Activated naive CD8-positive, alpha-beta T cell treated with anti-CD3 and anti-CD28 coated beads for 36 hours (primary cell): ENCODE results near the gene TFF3. TPM values are rescaled to one million over a fixed set of nuclear protein-coding genes. Genes with fewer than 3 reads are reported as not detected.

Experiments used
- DNase-seq: peaks from one replicate; pipeline ENCODE4 v3.0.0; 2021
- H3K27ac Mint-ChIP-seq: one replicate; pipeline ENCODE4 v1.8.0; 2022; ENCODE audit warnings: mild to moderate bottlenecking, moderate library complexity, mixed read lengths
- H3K27me3 Mint-ChIP-seq: one replicate; pipeline ENCODE4 v1.8.0; 2022; ENCODE audit warnings: mild to moderate bottlenecking, mixed read lengths
- H3K36me3 Mint-ChIP-seq: one replicate; pipeline ENCODE4 v1.8.0; 2021; ENCODE audit warnings: mild to moderate bottlenecking, mixed read lengths
- H3K4me1 Mint-ChIP-seq: one replicate; pipeline ENCODE4 v1.8.0; 2021; ENCODE audit warnings: mixed read lengths
- H3K4me3 Mint-ChIP-seq: one replicate; pipeline ENCODE4 v1.8.0; 2022; ENCODE audit warnings: mild to moderate bottlenecking, moderate library complexity, mixed read lengths
- H3K9me3 Mint-ChIP-seq: one replicate; pipeline ENCODE4 v1.8.0; 2022; ENCODE audit warnings: mixed read lengths
- total RNA-seq, 2 experiments: library from RNA; stranded (reverse); gene quantifications; one replicate each; pipeline ENCODE4 v1.2.3, GENCODE V29; 2021

The TFF3 gene, protein sequence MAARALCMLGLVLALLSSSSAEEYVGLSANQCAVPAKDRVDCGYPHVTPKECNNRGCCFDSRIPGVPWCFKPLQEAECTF
- total RNA-seq = not detected

DNA sequence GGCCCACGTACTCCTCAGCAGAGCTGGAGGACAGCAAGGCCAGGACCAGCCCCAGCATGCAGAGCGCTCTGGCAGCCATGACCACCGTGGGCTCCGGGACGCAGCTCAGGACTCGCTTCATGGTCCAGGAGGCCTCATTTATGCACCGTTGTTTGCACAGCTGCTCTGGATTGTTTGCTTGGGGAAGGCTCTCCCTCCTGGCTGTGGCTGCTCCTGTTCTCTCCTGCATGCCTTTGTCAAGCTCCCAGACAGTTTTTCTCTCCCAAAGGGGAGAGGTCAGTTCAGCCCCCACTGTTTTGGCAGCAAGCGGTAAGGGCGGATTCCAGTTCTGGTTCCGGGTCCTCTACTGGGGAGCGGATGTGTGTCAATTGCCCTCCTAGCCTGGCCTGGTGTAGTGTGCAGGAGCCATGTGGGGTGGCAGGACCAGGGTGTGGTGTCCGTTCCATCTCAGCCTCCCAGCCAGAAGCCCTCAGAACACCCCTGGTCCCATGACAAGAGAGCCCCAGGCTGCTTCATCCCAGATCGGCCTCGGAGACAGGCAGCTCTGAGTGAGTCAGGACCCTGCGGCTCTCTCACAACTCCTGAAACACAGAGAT is at the start of gene TFF3:
TFF3 (minus strand) TSS at position 114 of the 596 bp plus-strand sequence; CDS start at position 79, 35 bp downstream.
- Mint-ChIP-seq H3K4me3 (no peak within 1 kb of the TSS), H3K4me1 (peaks cover 5% of the 10 kb centered on the region), H3K36me3 (no peaks in the 10 kb centered on the region), H3K27ac (no peak within 1 kb of the TSS), H3K27me3 (no peaks in the 10 kb centered on the region), H3K9me3 (no peaks in the 10 kb centered on the region)
- DNase-seq = no peak

- peaks cover 2% of the 10 kb centered on the region for H3K9me3 Mint-ChIP-seq
- H3K27ac Mint-ChIP-seq = no peak overlapping the region
- H3K27me3 Mint-ChIP-seq = no peaks in the 10 kb centered on the region
- H3K4me3 Mint-ChIP-seq = no peak overlapping the region
- no peak for DNase-seq
- peaks cover 15% of the 10 kb centered on the region for H3K4me1 Mint-ChIP-seq
- peaks cover 4% of the 10 kb centered on the region for H3K36me3 Mint-ChIP-seq
These were observed 49.2 kb upstream of the TFF3 start for GRCh38 chr21:42364304-42364865.

DNA sequence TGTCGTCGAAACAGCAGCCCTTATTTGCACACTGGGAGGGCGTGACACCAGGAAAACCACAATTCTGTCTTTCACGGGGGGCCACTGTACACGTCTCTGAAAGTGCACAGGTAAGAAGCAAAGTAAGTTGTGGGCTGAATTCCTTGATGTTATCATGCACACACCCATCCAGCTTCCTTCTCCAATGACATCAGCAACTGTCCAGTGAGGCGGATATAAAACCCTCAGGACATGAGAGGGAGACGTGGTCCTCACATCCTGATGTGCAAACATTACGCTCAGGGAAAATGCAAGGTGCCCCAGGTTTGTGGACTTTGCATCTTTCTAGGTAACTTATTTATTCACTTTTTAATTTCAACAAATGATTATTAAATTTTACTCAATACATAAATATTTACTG is 48.1 kb upstream of the TFF3 start:
- Mint-ChIP-seq H3K4me3 (no peak overlapping the region), H3K36me3 (no peaks in the 10 kb centered on the region), H3K27me3 (no peaks in the 10 kb centered on the region), H3K9me3 (peaks cover 2% of the 10 kb centered on the region), H3K4me1 (peaks cover 15% of the 10 kb centered on the region), H3K27ac (no peak overlapping the region)
- DNase-seq = no peak

DNA sequence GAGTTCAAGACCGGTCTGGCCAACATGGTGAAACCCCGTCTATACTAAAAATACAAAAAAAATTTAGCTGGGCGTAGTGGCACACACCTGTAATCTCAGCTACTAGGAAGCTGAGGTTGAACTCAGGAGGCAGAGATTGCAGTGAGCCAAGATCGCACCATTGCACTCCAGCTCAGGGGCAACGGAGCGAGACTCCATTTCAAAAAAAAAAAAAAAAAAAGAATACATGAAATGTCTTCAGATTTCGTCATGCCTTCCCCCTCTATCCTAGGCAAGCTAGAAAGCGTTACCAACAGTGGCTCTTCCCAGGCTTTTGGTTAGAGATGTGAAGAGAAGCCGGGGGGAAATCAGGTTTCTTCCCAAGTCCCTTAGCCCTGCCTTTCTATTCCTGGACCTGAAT is 47.5 kb upstream of the TFF3 start:
- Mint-ChIP-seq H3K4me1 (peaks cover 13% of the 10 kb centered on the region), H3K27me3 (no peaks in the 10 kb centered on the region), H3K9me3 (peaks cover 2% of the 10 kb centered on the region), H3K36me3 (no peaks in the 10 kb centered on the region), H3K4me3 (no peak overlapping the region), H3K27ac (no peak overlapping the region)
- no peak for DNase-seq

- Mint-ChIP-seq H3K4me1 (peaks cover 13% of the 10 kb centered on the region), H3K9me3 (peaks cover 3% of the 10 kb centered on the region), H3K27ac (no peak overlapping the region), H3K4me3 (no peak overlapping the region), H3K36me3 (no peaks in the 10 kb centered on the region), H3K27me3 (no peaks in the 10 kb centered on the region)
- no peak for DNase-seq
These were observed 47.0 kb upstream of the TFF3 start for GRCh38 chr21:42362198-42362597.

- no peak for DNase-seq
These were observed 46.1 kb upstream of the TFF3 start for GRCh38 chr21:42361286-42361685.

DNA sequence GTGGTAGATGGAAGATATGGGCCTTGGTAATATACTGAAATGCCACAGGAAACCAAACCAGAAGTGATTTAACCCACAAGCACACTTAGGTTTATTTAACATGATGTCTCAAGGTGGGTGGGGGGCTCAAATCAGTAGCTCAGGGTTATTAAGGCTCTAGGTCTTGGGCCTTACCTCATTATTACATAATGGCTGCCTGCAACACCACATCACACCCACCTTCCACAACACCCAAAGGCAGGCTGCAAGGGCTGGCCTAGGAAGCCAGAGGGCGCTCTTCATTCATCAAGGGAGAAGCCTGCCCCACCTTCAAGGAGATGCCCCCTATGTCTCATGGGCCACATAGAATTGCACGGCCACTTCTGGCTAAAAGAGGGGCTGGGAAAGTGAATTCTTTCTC is 45.1 kb upstream of the TFF3 start:
- Mint-ChIP-seq H3K27me3 (no peaks in the 10 kb centered on the region), H3K4me3 (no peak overlapping the region), H3K4me1 (peaks cover 13% of the 10 kb centered on the region), H3K9me3 (peaks cover 8% of the 10 kb centered on the region), H3K27ac (no peak overlapping the region), H3K36me3 (no peaks in the 10 kb centered on the region)
- DNase-seq = peak; percentile 36

More at GRCh38 chr21:42361286-42361685, 46.1 kb upstream of the TFF3 start:
- H3K4me1 Mint-ChIP-seq = peaks cover 13% of the 10 kb centered on the region
- H3K27me3 Mint-ChIP-seq = no peaks in the 10 kb centered on the region
- peaks cover 3% of the 10 kb centered on the region for H3K9me3 Mint-ChIP-seq
- no peaks in the 10 kb centered on the region for H3K36me3 Mint-ChIP-seq
- H3K4me3 Mint-ChIP-seq = no peak overlapping the region
- H3K27ac Mint-ChIP-seq = no peak overlapping the region

GRCh38 chr21:42358937-42359336 is 43.7 kb upstream of the TFF3 start:
- Mint-ChIP-seq H3K36me3 (peaks cover 3% of the 10 kb centered on the region), H3K4me3 (no peak overlapping the region), H3K9me3 (peaks cover 15% of the 10 kb centered on the region), H3K4me1 (peaks cover 12% of the 10 kb centered on the region), H3K27ac (no peak overlapping the region), H3K27me3 (no peaks in the 10 kb centered on the region)
- DNase-seq = no peak

DNA sequence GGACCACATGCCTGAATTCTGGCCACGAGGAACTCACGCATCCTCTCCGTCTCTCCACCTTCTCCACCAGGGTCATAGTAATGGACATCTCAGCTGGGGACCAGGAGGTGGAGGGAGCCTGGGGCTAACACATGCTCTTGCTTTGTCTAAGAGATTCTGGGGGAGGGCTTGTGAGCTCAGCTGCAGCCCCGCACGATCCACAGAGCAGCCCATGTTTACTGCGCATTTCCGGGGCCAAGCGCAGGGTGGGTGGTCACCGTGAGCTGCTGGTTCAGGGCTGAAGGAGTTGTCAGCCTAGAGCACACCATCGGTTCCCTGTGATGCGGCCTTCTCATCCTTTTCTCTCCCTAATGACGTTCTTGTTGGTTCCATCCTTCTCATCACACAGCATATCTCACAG is 43.1 kb upstream of the TFF3 start:
- H3K4me1 Mint-ChIP-seq = peaks cover 9% of the 10 kb centered on the region
- H3K9me3 Mint-ChIP-seq = peaks cover 15% of the 10 kb centered on the region
- H3K27me3 Mint-ChIP-seq = no peaks in the 10 kb centered on the region
- H3K36me3 Mint-ChIP-seq = peaks cover 3% of the 10 kb centered on the region
- no peak overlapping the region for H3K4me3 Mint-ChIP-seq
- H3K27ac Mint-ChIP-seq = no peak overlapping the region
- DNase-seq = no peak

DNA sequence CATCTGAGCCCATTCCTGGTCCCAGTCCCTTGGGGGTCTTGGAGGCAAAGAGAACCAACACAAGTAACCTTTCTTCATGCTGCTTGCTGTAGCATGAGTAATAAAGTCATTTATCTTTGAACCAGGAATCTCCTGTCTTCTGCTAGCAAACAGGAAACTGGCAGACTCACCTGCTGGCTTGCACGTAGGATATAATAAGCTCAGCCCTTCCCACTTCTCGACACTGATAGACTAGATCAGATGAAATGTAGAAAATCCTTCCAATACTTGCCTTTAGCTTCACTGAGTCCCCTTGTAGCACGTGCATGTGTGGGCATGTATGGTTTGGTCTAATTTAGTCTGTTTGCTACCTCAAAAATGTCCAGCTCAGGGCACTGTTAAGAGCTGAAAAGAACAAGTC is 42.1 kb upstream of the TFF3 start:
- Mint-ChIP-seq H3K4me3 (no peak overlapping the region), H3K9me3 (peaks cover 15% of the 10 kb centered on the region), H3K4me1 (peaks cover 4% of the 10 kb centered on the region), H3K27ac (no peak overlapping the region), H3K27me3 (no peaks in the 10 kb centered on the region), H3K36me3 (peaks cover 3% of the 10 kb centered on the region)
- no peak for DNase-seq

DNA sequence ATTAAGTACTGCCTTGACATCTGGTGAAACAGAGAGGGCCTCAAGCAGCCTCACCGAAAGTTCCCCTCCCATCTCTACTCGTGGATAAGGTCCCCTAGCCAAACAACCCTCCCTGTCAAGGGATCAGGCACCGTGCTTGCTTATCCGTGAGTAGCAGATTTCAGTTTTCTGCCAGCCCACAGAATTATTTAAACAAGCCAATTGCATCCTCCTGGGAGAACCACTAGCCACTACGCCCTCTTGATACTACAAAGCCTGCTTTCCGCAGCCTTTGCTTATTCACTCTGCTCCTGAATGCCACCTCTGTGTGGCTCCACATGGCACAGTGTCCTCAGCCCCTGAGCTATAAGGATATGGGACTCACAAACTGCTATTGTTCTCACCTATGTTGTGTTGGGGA is 41.4 kb upstream of the TFF3 start:
- H3K4me1 Mint-ChIP-seq = no peaks in the 10 kb centered on the region
- no peak overlapping the region for H3K4me3 Mint-ChIP-seq

DNA sequence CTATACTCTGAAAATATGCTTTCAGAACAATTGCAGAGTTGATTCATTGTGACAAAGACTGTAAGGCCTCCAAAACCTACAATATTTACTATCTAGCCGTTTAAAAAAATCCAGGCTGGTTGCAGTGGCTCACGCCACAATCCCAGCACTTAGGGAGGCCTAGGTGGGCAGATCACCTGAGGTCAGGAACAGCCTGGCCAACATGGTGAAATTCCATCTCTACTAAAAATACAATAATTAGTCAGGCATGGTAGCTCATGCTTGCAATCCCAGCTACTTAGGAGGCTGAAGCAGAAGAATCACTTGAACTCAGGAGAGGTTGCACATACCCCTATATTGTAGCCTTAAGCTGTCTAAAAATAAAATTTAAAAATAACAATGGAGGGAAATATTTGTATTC is 40.8 kb upstream of the TFF3 start:
- no peak for DNase-seq
- Mint-ChIP-seq H3K9me3 (peaks cover 15% of the 10 kb centered on the region), H3K36me3 (peaks cover 3% of the 10 kb centered on the region), H3K27me3 (no peaks in the 10 kb centered on the region), H3K27ac (no peak overlapping the region), H3K4me1 (no peaks in the 10 kb centered on the region), H3K4me3 (no peak overlapping the region)

More for the DNA sequence above, 41.4 kb upstream of the TFF3 start:
- Mint-ChIP-seq H3K9me3 (peaks cover 15% of the 10 kb centered on the region), H3K27me3 (no peaks in the 10 kb centered on the region), H3K27ac (no peak overlapping the region), H3K36me3 (peaks cover 3% of the 10 kb centered on the region)
- no peak for DNase-seq

- DNase-seq = no peak
- peaks cover 13% of the 10 kb centered on the region for H3K9me3 Mint-ChIP-seq
- no peaks in the 10 kb centered on the region for H3K27me3 Mint-ChIP-seq
- no peak overlapping the region for H3K4me3 Mint-ChIP-seq
- H3K4me1 Mint-ChIP-seq = no peaks in the 10 kb centered on the region
- no peak overlapping the region for H3K27ac Mint-ChIP-seq
- H3K36me3 Mint-ChIP-seq = peaks cover 3% of the 10 kb centered on the region
These were observed 38.4 kb upstream of the TFF3 start for GRCh38 chr21:42353623-42354022.

- H3K36me3 Mint-ChIP-seq = peaks cover 3% of the 10 kb centered on the region
- H3K4me1 Mint-ChIP-seq = no peaks in the 10 kb centered on the region
- H3K27me3 Mint-ChIP-seq = no peaks in the 10 kb centered on the region
- H3K27ac Mint-ChIP-seq = no peak overlapping the region
- peaks cover 13% of the 10 kb centered on the region for H3K9me3 Mint-ChIP-seq
- DNase-seq = no peak
- H3K4me3 Mint-ChIP-seq = no peak overlapping the region
These were observed 37.4 kb upstream of the TFF3 start for GRCh38 chr21:42352441-42353095.

DNA sequence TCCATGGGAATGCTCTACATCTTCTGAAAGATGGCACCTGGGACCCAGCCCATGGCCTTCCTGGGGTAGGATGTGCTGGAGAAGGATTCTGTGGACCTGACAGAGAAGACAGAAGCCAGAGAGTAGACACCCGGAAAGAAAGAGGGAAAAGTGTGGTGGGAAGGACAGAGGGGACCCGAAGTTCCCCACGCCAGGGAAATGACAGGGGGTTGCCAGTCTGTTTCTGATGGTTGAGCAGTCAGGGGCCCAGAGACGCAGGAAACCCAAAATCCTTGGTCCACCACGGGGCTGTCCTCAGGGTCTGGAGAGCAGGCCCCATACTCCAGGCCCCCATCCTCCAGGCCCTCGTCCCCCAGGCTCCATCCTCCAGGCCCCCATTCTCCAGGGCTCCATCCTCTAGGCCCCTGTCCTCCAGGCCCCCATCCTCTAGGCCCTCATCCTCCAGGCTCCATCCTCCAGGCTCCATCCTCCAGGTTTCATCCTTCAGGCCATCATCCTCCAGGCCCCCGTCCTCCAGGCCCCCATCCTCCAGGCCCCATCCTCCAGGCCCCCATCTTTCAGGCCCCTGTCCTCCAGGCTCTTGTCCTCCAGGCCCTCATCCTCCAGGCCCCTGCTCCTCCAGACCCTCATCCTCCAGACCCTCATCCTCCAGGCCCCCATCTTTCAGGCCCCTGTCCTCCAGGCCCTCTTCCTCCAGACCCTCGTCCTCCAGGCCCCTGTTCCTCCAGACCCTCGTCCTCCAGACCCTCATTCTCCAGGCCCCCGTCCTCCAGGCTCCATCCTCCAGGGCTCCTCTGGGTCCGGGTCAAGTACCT is 36.6 kb upstream of the TFF3 start:
- H3K9me3 Mint-ChIP-seq = peaks cover 12% of the 10 kb centered on the region
- no peak overlapping the region for H3K4me3 Mint-ChIP-seq
- no peak for DNase-seq
- H3K27ac Mint-ChIP-seq = no peak overlapping the region
- H3K36me3 Mint-ChIP-seq = peaks cover 3% of the 10 kb centered on the region
- H3K4me1 Mint-ChIP-seq = no peaks in the 10 kb centered on the region
- H3K27me3 Mint-ChIP-seq = no peaks in the 10 kb centered on the region
